ENCODE measurements around the gene HCN3.

HCN3 gene

GRCh38 chr1:155254228-155254713 is 23.0 kb upstream of the HCN3 start:
- DNase-seq (ENCODE audit: low read depth, low spot score) = no peak

- no peak for DNase-seq (ENCODE audit: low read depth, low spot score)
Observed at GRCh38 chr1:155254714-155255242, 22.5 kb upstream of the HCN3 start.

DNA sequence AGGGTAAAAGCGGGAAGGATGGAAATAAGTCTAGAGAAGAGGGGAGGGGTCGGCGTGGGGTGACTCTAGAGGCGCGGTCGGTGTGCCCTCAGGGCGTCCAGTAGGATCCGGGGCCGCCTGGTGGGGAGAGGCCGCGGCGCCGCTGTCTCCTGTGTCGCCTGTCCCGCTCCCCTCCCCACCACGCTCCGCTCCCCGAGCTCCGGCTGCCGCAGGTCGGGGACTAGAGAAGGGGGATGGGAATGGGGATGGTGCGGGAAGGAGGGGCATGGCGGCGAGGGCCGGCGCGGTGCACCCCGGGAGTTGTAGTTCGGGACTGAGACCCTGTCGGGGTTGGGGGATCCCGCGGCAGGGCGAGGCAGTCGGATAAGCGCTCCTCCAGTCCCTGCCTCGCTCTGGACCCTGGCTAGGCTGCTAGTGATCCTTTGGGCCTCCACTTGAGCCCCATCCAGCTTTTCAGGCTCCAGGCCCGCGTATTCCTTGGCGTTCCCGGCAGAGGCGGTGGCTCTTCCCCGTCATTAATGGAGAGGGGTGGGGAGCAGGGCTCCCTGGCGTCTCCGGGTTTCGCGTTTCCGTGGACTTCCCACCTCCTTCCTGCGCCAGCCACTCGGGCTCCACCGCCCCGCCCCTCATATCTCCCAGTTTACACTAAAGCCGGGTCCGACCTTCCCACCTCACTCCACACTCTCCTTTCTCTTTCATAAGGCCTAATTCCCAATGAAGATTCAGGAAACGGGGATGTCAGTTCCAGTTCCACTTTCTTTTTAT is 21.8 kb upstream of the HCN3 start, which contains the start of gene ENTREP3:
Gene ENTREP3, minus strand, starts transcription at position 241 of the 765 bp plus-strand sequence. CDS start 606 bp downstream, outside the sequence.
- no peak for DNase-seq (ENCODE audit: low read depth, low spot score)

DNA sequence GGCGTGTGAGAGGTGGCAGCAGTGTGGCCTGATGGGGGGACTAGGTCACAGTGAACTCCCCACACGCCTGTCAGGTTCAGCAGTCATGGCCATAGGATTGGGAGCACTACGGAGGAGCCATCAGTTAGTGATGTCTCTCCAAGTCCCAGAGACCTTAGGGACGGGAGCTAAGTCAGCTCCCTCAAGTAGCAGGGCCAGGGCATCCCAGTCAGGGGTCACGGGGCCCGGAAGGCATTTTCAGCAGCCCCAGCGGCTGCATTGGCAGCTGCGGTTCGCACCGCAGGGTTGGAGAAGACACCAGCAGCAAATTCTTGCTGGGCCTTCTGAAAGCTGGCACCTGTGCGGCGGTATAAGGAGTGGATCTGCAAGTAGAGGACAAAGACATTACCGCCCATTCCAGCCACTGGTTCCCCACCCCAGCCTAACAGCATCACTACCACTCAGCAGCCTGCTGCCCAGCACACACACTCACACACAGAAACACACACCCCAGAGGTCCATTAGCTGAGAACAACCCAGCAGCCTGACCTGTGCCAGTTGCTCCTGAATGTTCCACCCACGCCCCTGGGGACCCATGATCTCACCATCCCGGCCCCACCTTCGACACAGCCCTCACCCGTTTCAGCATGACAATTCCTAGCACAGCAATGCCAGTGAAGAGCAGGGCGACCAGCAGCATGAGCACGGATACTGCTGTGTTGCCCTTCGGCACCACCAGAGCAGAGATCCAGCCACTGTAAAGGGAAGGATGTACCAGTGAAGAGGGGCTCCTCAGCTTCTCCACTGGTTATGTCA is 21.0 kb upstream of the HCN3 start:
- DNase-seq (ENCODE audit: low read depth, low spot score) = no peak

GRCh38 chr1:155260276-155260675 is 17.0 kb upstream of the HCN3 start:
- no peak for DNase-seq (ENCODE audit: low read depth, low spot score)

GRCh38 chr1:155261493-155261851 is 15.8 kb upstream of the HCN3 start:
- no peak for DNase-seq (ENCODE audit: low read depth, low spot score)

DNA sequence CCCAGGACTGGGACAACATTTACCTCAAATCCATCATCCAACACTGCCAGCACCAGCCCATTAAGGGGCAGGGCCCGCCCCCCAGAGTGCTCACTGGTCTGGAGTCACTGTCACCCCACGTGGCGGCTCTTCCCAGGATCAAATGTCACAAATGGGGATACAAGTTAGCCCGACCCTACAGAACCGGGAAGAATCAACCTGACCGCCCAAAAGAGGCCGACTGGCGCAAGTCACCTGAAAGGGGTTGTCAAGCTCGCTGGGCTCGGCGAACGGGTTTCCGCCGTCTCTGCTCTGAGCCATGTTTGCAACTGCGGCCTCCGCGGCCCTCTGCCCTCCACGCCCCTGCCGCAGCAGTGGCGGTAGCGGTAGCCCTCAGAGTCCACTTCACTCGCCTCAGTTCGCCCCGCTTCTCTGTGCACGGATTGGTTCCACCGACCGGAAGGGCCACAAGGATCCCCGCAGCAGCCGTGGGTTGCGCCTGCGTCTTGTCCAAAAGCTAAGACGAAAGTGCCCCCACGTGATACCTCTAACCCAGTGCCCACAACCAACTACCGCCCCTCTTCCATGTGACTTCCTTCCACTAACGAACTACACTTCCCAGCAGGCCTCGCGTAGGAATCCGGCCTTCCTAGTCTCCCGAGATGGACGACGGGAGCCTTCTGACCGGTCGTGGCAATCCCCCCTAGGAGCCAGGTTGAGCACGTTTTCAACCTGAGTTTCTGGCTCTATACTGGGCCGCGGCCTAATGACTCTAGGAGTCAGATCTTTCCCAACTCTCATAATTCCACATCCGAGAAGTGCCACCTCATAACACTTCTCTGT is 15.2 kb upstream of the HCN3 start, which contains the start of gene SCAMP3:
Gene SCAMP3, minus strand, starts transcription at position 509 of the 822 bp plus-strand sequence. Its CDS starts 209 bp downstream, at position 300.
- peak; percentile 97 for DNase-seq (ENCODE audit: low read depth, low spot score)

GRCh38 chr1:155263067-155263466 is 14.2 kb upstream of the HCN3 start:
- DNase-seq (ENCODE audit: low read depth, low spot score) = no peak

DNA sequence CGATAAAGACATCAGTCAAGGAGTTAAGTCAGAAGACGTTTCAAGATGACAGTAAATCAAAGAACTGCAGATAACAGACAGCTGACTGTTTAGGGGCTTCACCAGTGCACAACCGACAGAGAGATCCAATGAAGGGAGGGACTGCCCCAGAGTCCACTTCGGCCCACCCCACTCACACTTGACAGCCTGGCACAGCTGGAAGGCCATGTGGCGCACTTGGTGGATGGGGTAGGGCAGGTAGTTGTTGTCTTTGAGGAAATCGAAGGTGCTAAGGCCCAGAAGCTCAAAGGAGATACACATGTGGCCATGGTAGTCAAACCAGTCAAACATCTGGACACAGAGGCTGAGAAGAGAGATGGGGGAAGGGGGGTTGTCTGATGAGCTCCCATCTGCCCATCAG is 10.7 kb upstream of the HCN3 start:
- no peak for DNase-seq (ENCODE audit: low read depth, low spot score)

- DNase-seq (ENCODE audit: low read depth, low spot score) = no peak
Observed at GRCh38 chr1:155267373-155267772, 9.9 kb upstream of the HCN3 start.

DNA sequence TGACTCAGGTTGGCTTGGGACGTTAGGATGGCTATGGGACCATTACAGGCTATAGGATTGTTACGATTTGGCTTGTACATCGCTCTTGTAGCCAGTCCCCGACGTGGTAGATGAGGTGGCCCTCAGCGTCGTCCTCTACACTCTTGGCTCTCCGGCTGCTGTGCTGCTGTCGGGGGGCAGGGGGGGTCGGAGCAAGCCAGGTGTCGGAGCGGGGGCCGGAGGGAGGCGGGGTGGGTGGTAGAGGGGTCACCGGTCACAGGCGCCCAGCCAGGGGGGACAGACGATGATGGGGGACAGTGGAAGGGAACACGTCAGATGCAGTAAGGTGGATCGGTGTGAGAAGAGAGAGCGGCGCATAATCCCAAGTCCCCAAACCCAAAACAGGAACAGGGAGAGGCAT is 8.6 kb upstream of the HCN3 start:
- no peak for DNase-seq (ENCODE audit: low read depth, low spot score)

DNA sequence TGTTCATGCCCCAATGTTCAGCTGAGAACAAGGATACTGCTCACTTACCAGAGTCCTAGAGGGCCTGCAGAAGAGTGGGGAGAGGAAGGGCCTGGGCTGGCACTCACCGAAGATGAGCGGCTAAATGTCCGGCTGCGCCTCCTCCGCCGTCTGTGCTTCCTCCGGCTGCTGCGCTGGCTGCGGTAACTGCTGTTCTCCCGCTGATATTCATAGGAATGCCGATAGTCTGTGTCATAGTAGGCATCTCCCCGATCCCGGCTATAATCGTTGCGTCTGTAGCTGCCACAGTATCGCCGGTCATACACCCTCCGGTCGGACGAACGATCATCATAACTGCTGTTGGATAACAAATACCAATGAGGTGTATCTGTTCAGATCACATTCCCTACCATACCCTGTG is 7.9 kb upstream of the HCN3 start:
- no peak for DNase-seq (ENCODE audit: low read depth, low spot score)

DNA sequence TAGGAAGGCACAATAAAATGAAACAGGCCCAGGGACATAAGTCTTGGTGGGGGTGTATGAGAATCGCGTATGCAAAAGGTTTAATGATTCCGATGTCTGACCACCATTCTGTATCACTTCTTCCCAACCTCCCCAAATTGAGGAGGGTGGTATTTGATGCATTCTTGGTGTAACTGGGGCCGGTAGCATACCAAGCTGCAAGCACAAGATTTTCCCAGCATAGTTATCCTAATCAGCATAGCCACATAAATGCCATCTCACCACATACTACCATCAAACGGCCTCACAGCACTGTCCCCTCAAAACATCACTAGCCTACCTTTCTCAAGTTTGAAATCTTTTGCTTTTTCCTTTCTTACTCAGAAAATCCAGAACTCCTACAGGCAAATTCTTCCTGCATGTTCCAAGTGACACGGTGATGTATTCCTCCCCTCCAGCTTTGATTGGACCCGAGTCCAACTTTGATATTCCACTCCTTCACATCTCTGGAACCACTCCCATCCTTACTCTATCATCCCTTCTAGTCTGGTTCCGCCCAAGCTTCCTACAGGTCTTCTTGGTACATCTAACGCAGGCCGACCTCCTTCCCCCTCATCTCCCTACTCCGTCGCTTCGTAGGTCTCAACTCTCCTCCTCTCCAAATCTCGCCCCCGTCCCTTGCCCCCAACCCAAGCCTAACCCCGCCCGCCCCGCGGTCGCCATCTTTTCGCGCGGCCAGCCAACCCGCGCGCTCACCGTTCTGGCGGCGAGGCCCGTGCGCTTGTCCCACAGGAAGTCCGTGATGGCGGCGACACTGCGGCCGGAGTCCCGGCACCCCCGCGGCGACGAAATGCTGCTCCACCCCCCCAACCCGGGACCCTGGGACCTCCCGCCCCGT is 4.6 kb upstream of the HCN3 start:
- DNase-seq (ENCODE audit: low read depth, low spot score) = no peak

DNA sequence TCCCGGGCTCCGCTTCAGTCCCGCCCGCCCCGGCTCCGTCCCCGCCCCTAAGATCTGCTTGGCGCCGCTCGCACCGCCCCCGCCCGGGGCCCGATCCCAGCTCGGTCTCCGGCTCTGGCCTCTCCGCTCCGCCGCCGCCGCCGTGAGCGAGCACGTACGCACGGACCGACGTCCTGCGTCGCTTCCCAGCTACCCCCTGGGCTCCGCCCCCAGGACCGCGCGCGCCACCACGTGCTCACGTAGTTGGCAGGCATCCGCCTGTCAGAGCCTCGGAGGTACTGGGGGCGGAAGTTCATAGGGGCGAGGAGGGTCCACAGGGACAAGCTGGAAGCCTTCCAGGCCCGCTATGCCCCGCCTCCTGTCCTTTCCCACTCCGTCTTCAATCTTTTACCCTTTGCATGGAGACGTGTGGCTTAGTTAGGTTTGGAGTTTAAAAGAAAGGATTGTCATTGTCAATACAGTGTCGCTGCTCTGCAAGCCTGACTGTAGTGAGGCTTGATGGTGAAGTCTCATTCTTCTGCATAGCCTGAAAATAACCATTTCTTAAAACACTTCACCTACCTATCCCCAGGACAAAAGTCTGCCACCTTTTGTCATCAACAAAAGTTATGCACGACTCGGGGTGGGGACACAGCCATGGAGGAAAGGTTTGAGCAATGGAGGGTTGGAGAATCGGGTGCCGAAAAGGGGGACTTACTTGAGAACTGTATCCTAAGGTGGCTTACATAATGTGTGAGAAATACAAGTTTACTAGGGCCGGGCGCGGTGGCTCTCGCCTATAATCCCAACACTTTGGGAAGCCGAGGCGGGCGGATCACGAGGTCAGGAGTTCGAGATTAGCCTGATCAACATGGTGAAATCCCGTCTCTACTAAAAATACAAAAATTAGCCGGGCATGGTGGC is 3.7 kb upstream of the HCN3 start, which contains the start of gene CLK2:
Gene CLK2, minus strand, starts transcription at position 162 of the 903 bp plus-strand sequence. CDS start 2,527 bp downstream, outside the sequence.
- DNase-seq (ENCODE audit: low read depth, low spot score) = peak; percentile 81

- DNase-seq (ENCODE audit: low read depth, low spot score) = no peak
Observed at GRCh38 chr1:155277902-155278688, 832 bp downstream of the HCN3 start.

DNA sequence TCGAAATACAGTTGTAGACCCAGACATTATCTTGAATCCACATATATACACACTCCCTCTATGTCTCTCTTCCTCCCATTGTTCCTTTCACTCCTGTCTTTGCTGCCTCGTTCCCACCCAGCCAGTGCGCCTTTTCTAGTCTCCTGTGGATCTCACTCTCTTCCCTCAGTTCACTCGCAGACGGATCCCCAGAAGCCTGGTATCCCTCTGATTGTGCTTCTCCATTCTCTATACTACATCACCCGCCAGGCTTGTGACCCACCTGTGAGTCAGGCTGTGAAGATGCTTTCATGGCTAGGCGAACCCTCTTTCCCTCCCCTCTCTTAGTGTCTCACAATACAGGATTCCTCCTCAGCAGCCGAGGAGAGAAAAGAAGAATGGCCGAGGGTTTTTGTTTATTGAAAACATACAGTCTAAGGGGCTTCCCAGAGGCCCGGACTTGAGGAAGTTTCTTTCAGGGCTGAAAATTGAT is 1.5 kb downstream of the HCN3 start:
- no peak for DNase-seq (ENCODE audit: low read depth, low spot score)

DNA sequence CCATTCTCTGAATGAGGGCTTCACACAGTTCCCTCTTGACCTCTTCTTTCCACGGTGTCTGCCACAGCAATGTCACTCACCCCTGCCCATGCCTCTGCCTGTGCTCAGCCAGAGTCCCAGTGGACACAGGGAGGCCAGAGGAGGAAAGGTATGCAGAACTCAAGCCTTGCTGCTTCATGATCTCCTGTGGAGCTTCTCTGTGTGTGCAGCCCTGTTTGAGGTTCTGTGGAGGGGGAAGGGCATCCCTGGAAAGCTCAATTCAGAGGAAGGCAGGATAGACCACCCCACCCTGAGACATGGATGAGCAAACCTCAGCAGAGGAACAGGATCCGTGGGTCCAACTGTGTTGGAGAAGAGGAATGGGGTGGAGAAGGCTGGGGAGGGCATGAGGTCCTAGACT is 2.0 kb downstream of the HCN3 start:
- DNase-seq (ENCODE audit: low read depth, low spot score) = no peak

- DNase-seq (ENCODE audit: low read depth, low spot score) = no peak
Observed at GRCh38 chr1:155282488-155283091, 5.3 kb downstream of the HCN3 start.

Data from smooth muscle cell of the brain vasculature (primary cell).